ENCODE data around the gene ANKFY1. TPM values are rescaled to one million over a fixed set of nuclear protein-coding genes. Genes with fewer than 3 reads are reported as not detected.
"Not testable (repeated sequence)": the region's sequence is repeated elsewhere in the genome, so short reads cannot be mapped to it uniquely, and the experiment has no call there.

ANKFY1 gene
- total RNA-seq, 2 experiments from 2014 or later = 76.9 to 78.4 TPM

GRCh38 chr17:4272213-4272971 is 8.6 kb upstream of the ANKFY1 start:
- peaks cover 14% of the 10 kb centered on the region for H3K4me1 Mint-ChIP-seq
- H3K27me3 Mint-ChIP-seq = no peaks in the 10 kb centered on the region
- no peak overlapping the region for H3K27ac Mint-ChIP-seq
- H3K36me3 Mint-ChIP-seq = peaks cover 13% of the 10 kb centered on the region
- ATAC-seq (ENCODE audit: low read depth) = no peak
- no peak overlapping the region for H3K4me3 Mint-ChIP-seq
- no peaks in the 10 kb centered on the region for H3K9me3 Mint-ChIP-seq
- POLR2A ChIA-PET = interaction anchor here (1.1 to 1.4 kb wide), 2 partner anchors 8 to 9 kb away, joined by 3 read pairs; partner anchors contain the start of gene ANKFY1
- no peak for DNase-seq

DNA sequence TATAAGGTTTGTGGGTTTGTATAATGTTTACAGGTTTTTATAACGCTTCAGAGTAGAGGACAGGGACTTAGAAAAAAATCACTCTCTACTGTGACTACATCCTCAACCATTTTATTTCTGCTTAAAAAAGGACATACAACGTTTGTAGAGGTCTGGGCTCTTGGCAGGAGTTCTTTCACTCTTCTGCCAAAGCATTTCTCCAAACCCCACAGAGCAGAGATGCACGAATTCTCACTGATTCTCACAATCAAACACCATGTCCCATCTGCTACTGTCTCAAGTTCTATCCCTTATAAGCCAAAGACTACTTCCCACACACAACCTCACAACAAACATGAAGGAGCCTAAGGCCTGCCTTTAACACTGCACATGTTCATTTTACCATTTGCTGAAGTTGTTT is 7.0 kb upstream of the ANKFY1 start:
- no peak for ATAC-seq (ENCODE audit: low read depth)
- Mint-ChIP-seq H3K27ac (no peak overlapping the region), H3K27me3 (no peaks in the 10 kb centered on the region), H3K4me3 (no peak overlapping the region), H3K9me3 (no peaks in the 10 kb centered on the region), H3K4me1 (peaks cover 2% of the 10 kb centered on the region), H3K36me3 (peaks cover 9% of the 10 kb centered on the region)
- POLR2A ChIA-PET = no interaction called here
- DNase-seq = no peak

- Mint-ChIP-seq H3K36me3 (peaks cover 9% of the 10 kb centered on the region), H3K27me3 (no peaks in the 10 kb centered on the region), H3K27ac (no peak overlapping the region), H3K9me3 (no peaks in the 10 kb centered on the region), H3K4me3 (no peak overlapping the region), H3K4me1 (peaks cover 3% of the 10 kb centered on the region)
- no peak for ATAC-seq (ENCODE audit: low read depth)
- POLR2A ChIA-PET = no interaction called here
- no peak for DNase-seq
Measured at GRCh38 chr17:4269915-4270314, 6.1 kb upstream of the ANKFY1 start.

- POLR2A ChIA-PET = no interaction called here
Measured at GRCh38 chr17:4267402-4267801, 3.6 kb upstream of the ANKFY1 start.

GRCh38 chr17:4266550-4266949 is 2.8 kb upstream of the ANKFY1 start:
- peaks cover 25% of the 10 kb centered on the region for H3K4me1 Mint-ChIP-seq
- POLR2A ChIA-PET = no interaction called here
- no peak for ATAC-seq (ENCODE audit: low read depth)
- H3K27ac Mint-ChIP-seq = no peak overlapping the region
- H3K27me3 Mint-ChIP-seq = no peaks in the 10 kb centered on the region
- no peak overlapping the region for H3K4me3 Mint-ChIP-seq
- H3K9me3 Mint-ChIP-seq = peaks cover 1% of the 10 kb centered on the region
- peaks cover 16% of the 10 kb centered on the region for H3K36me3 Mint-ChIP-seq
- no peak for DNase-seq

More at GRCh38 chr17:4267402-4267801, 3.6 kb upstream of the ANKFY1 start:
- Mint-ChIP-seq H3K9me3 (no peaks in the 10 kb centered on the region), H3K36me3 (peaks cover 16% of the 10 kb centered on the region), H3K27ac (no peak overlapping the region), H3K4me1 (peaks cover 16% of the 10 kb centered on the region), H3K27me3 (no peaks in the 10 kb centered on the region), H3K4me3 (no peak overlapping the region)
- no peak for ATAC-seq (ENCODE audit: low read depth)
- DNase-seq = no peak

- ATAC-seq (ENCODE audit: low read depth) (no peak), DNase-seq (no peak)
- Mint-ChIP-seq H3K36me3 (peaks cover 41% of the 10 kb centered on the region), H3K27me3 (no peaks in the 10 kb centered on the region), H3K4me3 (peak overlapping the region; percentile 81), H3K9me3 (peaks cover 7% of the 10 kb centered on the region), H3K4me1 (peaks cover 39% of the 10 kb centered on the region), H3K27ac (peak overlapping the region; percentile 79)
- POLR2A ChIA-PET = interaction anchor here (0.6 to 1.9 kb wide), 4 partner anchors 16 to 1966 kb away, joined by 3 to 8 read pairs (median 5); partner anchors contain the start of gene UBE2G1
Measured at GRCh38 chr17:4262703-4263102, 1.1 kb downstream of the ANKFY1 start.

- POLR2A ChIA-PET = interaction anchor here (0.6 kb wide), 1 partner anchor 9 kb away, joined by 5 read pairs; no protein-coding TSS in a partner anchor
- Mint-ChIP-seq H3K27me3 (no peaks in the 10 kb centered on the region), H3K27ac (peak overlapping the region; percentile 60), H3K36me3 (peaks cover 53% of the 10 kb centered on the region), H3K4me1 (peaks cover 46% of the 10 kb centered on the region), H3K4me3 (peak overlapping the region; percentile 51), H3K9me3 (peaks cover 7% of the 10 kb centered on the region)
- ATAC-seq (ENCODE audit: low read depth) = no peak
- DNase-seq = no peak
Measured at GRCh38 chr17:4261452-4261851, 2.3 kb downstream of the ANKFY1 start.

GRCh38 chr17:4258867-4259266 is 4.9 kb downstream of the ANKFY1 start:
- POLR2A ChIA-PET = no interaction called here
- peaks cover 38% of the 10 kb centered on the region for H3K4me1 Mint-ChIP-seq
- no peak overlapping the region for H3K4me3 Mint-ChIP-seq
- no peak for ATAC-seq (ENCODE audit: low read depth)
- H3K27me3 Mint-ChIP-seq = no peaks in the 10 kb centered on the region
- DNase-seq = no peak
- H3K27ac Mint-ChIP-seq = no peak overlapping the region
- peaks cover 8% of the 10 kb centered on the region for H3K9me3 Mint-ChIP-seq
- H3K36me3 Mint-ChIP-seq = peaks cover 59% of the 10 kb centered on the region

DNA sequence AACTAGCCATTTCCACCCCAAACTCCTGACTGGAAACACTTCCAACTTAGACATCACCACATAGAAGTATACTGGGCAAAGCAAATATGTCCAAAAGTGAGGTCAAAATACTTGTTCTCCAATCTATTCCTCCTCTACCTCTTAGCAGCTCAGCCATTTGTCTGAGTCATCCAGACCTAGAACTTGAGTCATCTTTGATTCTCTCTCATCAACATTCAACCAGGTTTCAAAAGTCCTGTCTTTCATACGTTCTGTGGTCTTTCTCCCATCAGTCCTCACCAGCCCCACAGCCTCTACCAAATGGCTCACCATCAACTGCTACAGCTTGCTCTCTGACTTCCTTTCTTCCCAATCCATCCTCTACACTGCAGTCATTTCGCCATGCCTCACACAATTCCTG is 6.8 kb downstream of the ANKFY1 start:
- Mint-ChIP-seq H3K27ac (no peak overlapping the region), H3K27me3 (no peaks in the 10 kb centered on the region), H3K4me1 (peaks cover 32% of the 10 kb centered on the region), H3K9me3 (peaks cover 8% of the 10 kb centered on the region), H3K4me3 (no peak overlapping the region), H3K36me3 (peaks cover 56% of the 10 kb centered on the region)
- POLR2A ChIA-PET = interaction anchor here (0.6 kb wide), 1 partner anchor 9 kb away, joined by 3 read pairs; no protein-coding TSS in a partner anchor
- DNase-seq (no peak), ATAC-seq (ENCODE audit: low read depth) (no peak)

GRCh38 chr17:4255271-4255670 is 8.5 kb downstream of the ANKFY1 start:
- H3K4me1 Mint-ChIP-seq = peaks cover 29% of the 10 kb centered on the region
- POLR2A ChIA-PET = interaction anchor here (0.7 kb wide), 1 partner anchor 52 kb away, joined by 3 read pairs; no protein-coding TSS in a partner anchor
- not testable (repeated sequence) for DNase-seq; H3K9me3 Mint-ChIP-seq; H3K27ac Mint-ChIP-seq; H3K4me3 Mint-ChIP-seq; ATAC-seq (ENCODE audit: low read depth); H3K27me3 Mint-ChIP-seq
- H3K36me3 Mint-ChIP-seq = peaks cover 39% of the 10 kb centered on the region

DNA sequence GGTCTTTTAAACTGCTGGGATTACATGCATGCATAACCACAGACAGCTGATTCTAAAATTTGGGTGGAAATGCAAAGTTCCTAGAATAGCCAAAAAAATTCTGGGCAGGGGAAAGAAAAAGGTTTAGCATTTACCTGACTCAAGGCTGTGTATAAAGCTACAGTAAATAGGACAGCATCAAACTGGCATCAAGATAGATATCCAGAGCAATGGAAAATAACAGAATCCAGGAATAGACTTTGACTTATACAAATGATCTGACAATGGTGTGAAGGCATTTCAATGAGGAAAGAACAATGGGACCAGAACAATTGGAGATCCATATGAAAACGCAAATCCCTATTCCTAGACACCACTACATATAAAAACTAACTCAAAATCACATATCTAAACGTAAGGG is 12.9 kb downstream of the ANKFY1 start:
- Mint-ChIP-seq H3K36me3 (peaks cover 10% of the 10 kb centered on the region), H3K4me1 (peaks cover 32% of the 10 kb centered on the region), H3K4me3 (no peak overlapping the region), H3K27me3 (no peaks in the 10 kb centered on the region), H3K9me3 (no peaks in the 10 kb centered on the region), H3K27ac (peak overlapping the region; percentile 23)
- POLR2A ChIA-PET = no interaction called here
- ATAC-seq (ENCODE audit: low read depth) (no peak), DNase-seq (no peak)

- no peak for ATAC-seq (ENCODE audit: low read depth)
- POLR2A ChIA-PET = no interaction called here
- Mint-ChIP-seq H3K4me3 (no peak overlapping the region), H3K27me3 (no peaks in the 10 kb centered on the region), H3K4me1 (peaks cover 38% of the 10 kb centered on the region), H3K36me3 (peaks cover 9% of the 10 kb centered on the region), H3K27ac (peak overlapping the region; percentile 12), H3K9me3 (no peaks in the 10 kb centered on the region)
- DNase-seq = no peak
Measured at GRCh38 chr17:4249452-4250029, 14.2 kb downstream of the ANKFY1 start.

- peaks cover 38% of the 10 kb centered on the region for H3K4me1 Mint-ChIP-seq
- no peaks in the 10 kb centered on the region for H3K27me3 Mint-ChIP-seq
- ATAC-seq (ENCODE audit: low read depth) (no peak), DNase-seq (no peak)
- POLR2A ChIA-PET = interaction anchor here (0.6 kb wide), 1 partner anchor 8 kb away, joined by 3 read pairs; no protein-coding TSS in a partner anchor
- no peak overlapping the region for H3K4me3 Mint-ChIP-seq
- H3K9me3 Mint-ChIP-seq = no peaks in the 10 kb centered on the region
- peaks cover 9% of the 10 kb centered on the region for H3K36me3 Mint-ChIP-seq
- H3K27ac Mint-ChIP-seq = no peak overlapping the region
Measured at GRCh38 chr17:4248504-4249277, 15.1 kb downstream of the ANKFY1 start.
